ENCODE data around the gene NR3C1.
A peak's percentile ranks its signal among the peaks of the same experiment; 100 is the strongest.

DNA sequence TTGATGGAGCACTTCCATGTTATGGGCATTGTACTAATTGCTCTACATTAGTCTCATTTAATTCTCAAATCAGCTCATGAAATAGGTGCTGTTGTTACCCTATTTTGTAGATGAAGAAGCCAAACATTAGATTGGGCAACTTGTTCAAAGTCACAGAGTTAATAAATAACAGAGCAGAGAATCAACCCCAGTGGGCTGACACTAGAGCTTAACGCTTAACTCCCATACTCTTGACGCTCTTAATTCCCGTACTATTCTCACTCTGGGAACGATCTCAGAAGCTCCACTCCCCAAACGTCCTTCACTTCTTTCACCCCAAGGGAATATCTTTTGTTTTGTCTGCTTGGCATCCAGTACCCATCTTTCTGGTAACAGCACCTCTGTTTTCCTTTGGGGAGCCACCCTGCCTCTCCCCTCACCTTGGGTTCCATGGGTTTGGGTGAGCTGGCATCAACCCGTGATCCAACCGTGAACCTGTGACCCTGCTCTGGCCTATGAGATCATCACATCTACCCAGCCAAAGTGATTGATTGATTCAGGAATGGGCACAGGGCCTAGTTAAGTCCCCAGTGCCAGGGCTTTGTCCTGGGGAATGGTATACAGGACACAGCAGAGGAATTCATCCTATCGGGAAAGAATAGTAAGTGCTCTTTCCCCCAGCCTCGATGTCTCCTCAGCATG lies 169.2 kb downstream of the NR3C1 start:
- TF ChIP-seq FOXK1 (CRISPR knock-in tag; IDR thresholded peaks at IDR 0.05; ENCODE audit: borderline replicate concordance, low read depth) (no peak), CCAR2 (optimal IDR thresholded peaks at IDR 0.05; ENCODE audit: low read depth, low read length) (no peak), NR3C1 (CRISPR knock-in tag; IDR thresholded peaks at IDR 0.05) (no peak), KDM1A (CRISPR knock-in tag; IDR thresholded peaks at IDR 0.05) (no peak), HDAC6 (IDR thresholded peaks at IDR 0.05; ENCODE audit: low read depth, low read length) (no peak), POLR2AphosphoS5 (IDR thresholded peaks at IDR 0.05; ENCODE audit: low read depth, low read length) (no peak), NR2C2 (CRISPR knock-in tag; IDR thresholded peaks at IDR 0.05; ENCODE audit: borderline replicate concordance) (0 out of 2 replicates have a peak, but pooled peaks have one; percentile 15)
- TF ChIP-seq, protein P1, sequence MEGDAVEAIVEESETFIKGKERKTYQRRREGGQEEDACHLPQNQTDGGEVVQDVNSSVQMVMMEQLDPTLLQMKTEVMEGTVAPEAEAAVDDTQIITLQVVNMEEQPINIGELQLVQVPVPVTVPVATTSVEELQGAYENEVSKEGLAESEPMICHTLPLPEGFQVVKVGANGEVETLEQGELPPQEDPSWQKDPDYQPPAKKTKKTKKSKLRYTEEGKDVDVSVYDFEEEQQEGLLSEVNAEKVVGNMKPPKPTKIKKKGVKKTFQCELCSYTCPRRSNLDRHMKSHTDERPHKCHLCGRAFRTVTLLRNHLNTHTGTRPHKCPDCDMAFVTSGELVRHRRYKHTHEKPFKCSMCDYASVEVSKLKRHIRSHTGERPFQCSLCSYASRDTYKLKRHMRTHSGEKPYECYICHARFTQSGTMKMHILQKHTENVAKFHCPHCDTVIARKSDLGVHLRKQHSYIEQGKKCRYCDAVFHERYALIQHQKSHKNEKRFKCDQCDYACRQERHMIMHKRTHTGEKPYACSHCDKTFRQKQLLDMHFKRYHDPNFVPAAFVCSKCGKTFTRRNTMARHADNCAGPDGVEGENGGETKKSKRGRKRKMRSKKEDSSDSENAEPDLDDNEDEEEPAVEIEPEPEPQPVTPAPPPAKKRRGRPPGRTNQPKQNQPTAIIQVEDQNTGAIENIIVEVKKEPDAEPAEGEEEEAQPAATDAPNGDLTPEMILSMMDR (CRISPR knock-in tag; IDR thresholded peaks at IDR 0.05), result no peak
- TF ChIP-seq, protein P2, sequence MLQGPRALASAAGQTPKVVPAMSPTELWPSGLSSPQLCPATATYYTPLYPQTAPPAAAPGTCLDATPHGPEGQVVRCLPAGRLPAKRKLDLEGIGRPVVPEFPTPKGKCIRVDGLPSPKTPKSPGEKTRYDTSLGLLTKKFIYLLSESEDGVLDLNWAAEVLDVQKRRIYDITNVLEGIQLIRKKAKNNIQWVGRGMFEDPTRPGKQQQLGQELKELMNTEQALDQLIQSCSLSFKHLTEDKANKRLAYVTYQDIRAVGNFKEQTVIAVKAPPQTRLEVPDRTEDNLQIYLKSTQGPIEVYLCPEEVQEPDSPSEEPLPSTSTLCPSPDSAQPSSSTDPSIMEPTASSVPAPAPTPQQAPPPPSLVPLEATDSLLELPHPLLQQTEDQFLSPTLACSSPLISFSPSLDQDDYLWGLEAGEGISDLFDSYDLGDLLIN (CRISPR knock-in tag; IDR thresholded peaks at IDR 0.05; ENCODE audit: borderline replicate concordance), result no peak

All from HepG2 (cell line).